NCI-H345 treated with DMSO at 0.1 percent for 48 hours (cell line): Measurements from ENCODE around the gene HSPB6.

ENCODE experiments used
- DNase-seq: peaks from one replicate; lab custom pipeline; 2025; ENCODE audit not compliant: unreplicated experiment; lab: John Stamatoyannopoulos, UW

The HSPB6 gene

DNA sequence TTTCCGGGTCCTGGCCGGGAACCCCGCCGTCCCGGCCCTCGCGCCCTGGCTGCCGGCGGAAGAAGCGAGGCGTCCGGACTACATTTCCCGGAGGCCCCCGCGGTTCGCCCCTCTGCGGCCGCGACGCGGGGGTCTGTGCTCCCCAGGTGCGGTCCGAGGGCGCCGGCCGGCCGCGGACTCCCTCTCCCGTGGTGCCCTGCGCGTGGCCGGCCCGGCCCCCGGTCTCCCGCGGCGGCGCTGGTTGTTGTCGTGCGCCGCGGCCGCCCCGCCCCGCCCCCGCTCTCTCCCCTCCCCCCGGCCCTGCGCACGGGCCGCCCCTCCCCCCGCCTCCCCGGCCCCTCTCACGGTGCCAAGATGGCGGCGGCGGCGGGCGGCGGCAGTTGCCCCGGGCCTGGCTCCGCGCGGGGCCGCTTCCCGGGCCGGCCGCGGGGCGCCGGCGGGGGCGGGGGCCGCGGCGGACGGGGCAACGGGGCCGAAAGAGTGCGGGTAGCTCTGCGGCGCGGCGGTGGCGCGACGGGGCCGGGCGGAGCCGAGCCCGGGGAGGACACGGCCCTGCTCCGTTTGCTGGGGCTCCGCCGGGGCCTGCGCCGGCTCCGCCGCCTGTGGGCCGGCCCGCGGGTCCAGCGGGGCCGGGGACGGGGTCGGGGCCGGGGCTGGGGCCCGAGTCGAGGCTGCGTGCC is 39.0 kb downstream of the HSPB6 start, which contains the start of gene KMT2B:
Gene KMT2B, plus strand, starts transcription at position 339 of the 680 bp plus-strand sequence. Its CDS starts 16 bp downstream, at position 355.
- DNase-seq, result peak; percentile 100

DNA sequence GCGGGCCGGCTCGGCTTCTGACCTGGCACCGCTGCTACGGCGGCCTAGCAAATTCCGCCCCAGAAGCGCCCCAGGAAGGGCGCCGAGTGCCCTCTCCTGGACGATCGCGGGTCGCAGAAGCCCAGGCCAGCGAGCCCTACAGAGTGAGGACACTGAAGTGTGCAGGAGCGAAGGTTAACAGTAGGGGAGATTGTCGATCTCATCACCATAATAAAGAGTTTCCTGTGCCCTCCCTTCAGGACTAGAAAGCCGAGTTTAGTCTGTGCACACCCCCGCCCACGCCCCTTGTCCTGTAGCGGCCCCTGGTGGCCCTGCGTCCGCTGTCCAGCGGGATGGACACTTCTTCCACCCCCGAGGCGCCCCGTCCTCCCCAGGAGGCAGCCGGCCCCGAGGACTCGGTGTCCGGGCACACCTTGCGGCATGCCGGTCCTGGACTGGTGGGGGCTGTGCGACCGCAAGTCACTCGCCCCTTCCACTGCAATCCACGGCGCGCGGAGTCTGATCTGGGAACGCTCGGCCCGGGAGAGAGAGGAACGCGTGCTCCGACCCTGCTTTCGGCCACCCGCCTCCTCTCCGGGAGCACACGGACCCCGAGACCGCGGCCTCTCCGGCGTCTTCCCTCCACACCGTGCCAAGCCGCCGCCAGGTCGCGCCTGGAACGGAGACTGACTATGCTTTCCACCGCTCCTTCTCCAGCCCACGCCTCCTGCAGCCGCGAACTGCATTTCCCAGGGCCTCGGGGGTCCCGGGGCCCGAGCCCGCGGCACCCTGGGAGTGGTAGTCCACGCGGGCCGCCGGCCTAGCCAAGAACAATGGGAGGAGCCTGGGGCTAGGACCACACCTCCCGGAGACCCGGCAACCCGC is 39.8 kb downstream of the HSPB6 start:
- DNase-seq, result peak; percentile 89

DNA sequence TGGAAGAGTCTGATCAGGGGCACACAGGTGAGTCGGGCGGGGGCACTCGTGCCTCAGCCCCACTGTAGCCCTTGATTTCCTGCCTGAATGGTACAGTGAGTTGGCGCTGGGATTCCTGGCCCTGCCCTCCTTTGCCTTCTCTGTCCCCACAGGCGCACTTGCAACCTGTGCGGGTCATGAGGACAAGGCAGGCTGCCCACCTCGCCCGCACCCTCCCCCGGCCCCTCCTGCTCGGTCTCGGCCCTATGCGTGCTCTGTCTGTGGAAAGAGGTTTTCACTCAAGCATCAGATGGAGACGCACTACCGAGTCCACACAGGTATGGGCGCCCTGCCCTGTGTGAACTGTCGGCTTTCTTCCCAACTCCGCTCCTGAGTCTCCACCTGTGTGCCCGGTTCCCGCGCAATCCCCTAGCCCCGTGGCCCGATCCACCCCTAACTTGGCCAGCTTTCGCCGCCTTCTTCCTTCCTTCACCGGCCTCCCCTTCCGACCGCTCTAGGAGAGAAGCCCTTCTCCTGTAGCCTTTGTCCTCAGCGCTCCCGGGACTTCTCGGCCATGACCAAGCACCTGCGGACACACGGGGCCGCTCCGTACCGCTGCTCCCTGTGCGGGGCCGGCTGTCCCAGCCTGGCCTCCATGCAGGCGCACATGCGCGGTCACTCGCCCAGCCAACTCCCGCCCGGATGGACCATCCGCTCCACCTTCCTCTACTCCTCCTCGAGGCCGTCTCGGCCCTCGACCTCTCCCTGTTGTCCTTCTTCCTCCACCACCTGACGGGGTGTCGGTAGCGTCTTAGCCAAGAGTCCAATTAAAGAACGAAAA is 40.6 kb downstream of the HSPB6 start:
- DNase-seq, result no peak

DNA sequence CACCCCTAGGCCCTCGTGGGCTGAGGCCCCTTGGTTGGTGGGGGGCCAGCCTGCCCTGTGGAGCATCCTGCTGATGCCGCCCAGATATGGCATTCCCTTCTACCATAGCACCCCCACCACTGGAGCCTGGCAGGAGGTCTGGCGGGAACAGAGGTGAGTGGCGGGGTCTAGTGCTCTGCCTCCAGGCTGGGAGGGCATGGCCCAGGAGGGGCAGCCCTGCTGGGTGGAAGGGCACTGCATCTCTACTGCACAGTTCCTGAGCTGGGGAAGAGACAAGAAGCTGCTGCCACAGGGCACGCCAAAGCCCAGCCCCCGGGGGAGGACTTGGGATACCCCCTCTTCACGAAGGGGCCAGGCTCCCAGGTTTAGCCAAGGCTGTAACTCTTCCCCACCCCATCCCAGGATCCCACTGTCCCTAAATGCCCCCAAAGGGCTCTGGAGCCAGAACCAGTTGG is 41.4 kb downstream of the HSPB6 start:
- no peak for DNase-seq

DNA sequence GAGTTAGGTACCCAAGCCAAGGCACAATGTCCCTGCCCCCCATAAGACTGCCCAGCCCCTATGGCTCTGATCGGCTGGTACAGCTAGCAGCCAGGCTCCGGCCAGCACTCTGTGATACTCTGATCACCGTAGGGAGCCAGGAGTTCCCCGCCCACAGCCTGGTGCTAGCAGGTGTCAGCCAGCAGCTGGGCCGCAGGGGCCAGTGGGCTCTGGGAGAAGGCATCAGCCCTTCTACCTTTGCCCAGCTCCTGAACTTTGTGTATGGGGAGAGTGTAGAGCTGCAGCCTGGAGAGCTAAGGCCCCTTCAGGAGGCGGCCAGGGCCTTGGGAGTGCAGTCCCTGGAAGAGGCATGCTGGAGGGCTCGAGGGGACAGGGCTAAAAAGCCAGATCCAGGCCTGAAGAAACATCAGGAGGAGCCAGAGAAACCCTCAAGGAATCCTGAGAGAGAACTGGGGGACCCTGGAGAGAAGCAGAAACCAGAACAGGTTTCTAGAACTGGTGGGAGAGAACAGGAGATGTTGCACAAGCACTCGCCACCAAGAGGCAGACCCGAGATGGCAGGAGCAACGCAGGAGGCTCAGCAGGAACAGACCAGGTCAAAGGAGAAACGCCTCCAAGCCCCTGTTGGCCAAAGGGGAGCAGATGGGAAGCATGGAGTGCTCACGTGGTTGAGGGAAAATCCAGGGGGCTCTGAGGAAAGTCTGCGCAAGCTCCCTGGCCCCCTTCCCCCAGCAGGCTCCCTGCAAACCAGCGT is 42.1 kb downstream of the HSPB6 start:
- DNase-seq, result no peak

DNA sequence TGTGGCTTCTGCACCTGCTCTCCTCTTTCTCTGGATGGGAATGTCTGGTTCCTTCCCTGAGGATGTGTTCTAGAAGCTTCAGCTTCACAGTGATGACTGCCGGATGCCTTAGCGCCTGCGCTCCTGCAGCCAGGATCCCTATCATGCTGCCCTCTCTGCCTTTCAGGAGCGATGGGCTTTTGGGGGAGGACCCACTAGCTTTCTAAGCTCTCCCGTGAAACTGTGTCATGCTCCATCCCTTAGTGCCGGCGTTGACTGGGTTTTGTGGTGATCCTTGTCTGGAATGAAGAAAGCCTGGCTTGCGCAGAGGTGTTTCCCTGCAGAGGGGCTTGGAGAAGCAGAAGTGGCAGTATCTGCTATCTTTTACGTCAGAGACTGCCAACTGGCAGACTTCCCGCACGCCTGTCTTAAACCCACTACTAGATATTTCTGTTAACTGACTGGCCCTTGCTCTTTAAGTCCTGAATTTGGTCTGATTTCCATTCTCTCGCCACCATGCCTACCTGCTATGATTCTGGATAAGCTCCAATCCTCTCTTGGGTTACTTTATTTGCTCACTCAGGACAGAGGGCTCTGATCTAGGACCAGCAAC is 42.8 kb downstream of the HSPB6 start:
- no peak for DNase-seq

DNA sequence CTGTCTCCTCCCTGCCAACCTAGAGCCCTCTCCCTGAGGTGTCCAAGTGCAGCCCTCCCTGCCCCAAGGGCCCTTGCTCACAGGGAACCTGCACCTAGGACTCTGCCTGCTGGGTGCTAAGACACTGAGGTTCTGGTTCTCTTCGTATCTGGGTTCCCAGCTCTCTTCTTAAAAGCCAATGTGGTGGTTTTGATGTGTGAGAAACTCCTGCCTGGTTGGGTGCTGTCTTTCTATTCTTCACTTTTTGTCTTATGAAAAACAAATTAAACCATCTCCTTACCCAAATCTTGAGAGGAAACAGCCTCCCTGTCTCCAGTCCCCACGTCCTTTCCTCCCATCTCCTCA is 43.4 kb downstream of the HSPB6 start:
- no peak for DNase-seq

DNA sequence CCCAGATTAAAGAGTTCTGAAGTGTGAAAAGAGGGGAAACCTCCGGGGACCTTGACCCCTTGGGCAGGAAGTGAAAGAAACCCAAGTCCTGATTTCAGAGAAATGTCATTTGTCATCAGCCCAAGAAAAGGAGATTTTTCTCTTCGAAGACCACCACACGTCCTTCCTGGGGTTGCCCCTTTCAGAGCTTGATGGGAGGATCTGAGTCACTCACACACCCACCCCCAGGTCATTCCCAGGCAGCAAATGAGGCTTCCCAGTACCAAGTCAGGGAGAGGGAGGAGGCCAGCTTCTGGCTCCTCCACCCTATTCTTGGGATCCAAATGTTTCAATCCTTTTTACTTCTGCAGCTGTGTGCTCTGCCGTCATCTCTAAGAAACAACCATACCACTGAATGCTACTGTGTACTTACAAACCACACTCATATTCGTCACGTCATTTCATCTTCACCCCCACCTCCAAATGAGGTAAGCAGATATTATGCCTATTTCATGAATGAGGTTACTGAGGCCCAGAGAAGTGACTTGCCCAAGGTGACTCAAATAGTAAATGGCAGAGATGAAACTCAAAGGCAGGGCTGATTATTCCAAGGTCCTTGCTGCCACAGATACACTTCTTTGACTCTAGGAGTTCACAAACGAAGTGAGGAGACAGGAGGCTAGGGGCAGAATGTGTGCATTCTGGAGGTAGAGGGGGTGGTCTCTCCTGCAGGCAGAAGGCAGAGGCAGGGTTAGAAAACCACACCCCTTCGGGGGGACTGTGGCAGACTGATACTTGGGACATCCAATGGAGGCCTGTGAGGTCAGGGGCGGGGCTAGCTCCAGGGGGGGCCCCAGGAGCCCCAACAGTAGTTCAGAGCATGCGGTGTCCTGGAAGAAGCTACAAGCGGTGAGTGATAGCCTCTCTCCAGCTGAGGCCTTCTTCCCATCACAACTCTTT is 44.0 kb downstream of the HSPB6 start:
- DNase-seq, result no peak

DNA sequence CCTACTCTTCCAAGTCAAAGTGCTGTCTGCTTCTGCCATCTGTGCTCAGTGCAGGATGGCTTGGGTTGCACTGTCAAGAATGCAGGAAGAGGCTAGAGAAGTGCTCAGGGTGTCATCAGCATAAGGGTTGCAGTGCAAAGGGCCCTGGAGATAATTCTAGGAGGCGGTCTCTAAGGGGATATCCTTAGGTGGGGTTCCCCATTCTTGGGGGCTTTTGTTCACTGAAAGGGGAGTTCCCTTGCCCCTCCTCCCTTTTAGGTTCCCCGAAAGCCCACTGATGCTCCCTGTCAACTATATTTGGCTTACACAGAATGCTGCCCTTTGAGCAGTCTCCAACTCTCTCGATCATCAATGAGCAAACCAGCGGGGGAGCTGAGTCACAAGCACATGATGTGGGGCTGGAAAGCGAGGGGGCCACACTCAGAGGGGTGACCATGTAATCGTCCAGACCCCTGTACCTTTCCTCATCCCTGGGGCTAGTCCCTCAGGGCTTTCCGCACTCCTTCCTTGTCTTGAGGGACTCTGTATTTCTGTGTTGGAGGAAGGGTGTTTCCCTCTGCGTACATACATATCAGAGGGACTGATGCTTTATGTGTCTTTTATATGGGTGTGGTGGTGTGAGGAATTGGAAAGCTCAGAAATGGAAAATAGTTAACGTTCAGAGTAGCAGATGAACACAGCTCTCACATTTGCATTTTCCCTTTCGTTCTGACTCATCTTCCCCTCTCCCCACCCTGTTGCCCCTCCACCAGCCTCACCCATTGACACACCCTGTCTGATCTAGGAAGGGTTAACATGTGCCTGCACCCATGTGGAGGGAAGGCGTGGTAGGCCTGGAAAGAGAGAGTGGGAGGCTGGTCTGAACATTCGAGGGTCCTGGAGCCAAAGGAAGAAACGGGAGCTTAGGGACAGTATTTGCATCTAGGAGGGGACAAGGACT is 45.8 kb downstream of the HSPB6 start:
- DNase-seq, result no peak

DNA sequence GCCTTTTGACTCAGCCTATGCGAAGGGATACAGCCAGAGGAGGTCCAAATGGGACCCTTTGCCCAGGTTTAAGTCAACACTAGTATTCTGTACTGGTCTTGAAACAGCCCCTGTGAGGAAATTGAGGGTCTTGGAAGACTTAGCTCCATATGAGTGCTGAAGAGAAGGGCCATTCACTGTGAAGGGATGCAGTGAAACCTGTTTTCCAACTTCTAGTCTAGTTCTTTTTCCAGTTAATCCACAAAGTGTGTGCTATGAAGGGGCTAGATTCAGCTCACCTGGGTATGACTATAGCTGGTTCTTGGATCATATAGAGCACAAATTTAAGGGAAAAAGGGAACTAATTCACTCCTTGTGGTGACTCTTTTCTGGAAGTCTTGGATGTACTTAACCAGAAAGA is 48.4 kb downstream of the HSPB6 start:
- DNase-seq, result no peak
